KMS-11 (cell line): ENCODE measurements around the gene HNRNPA1.

Experiments used
- H2AFZ ChIP-seq: fragments of 200-600 bp; sonication (generic); 2 replicates; pipeline ENCODE4 v1.6.1; 2016; ENCODE audit warnings: antibody characterized with exemption, mixed run types, low read depth
- H3K27ac ChIP-seq: fragments of 200-600 bp; sonication (generic); 2 replicates; pipeline ENCODE4 v1.6.1; 2016; ENCODE audit warnings: mild to moderate bottlenecking, mixed run types
- H3K27me3 ChIP-seq: fragments of 200-600 bp; sonication (generic); 2 replicates; pipeline ENCODE4 v1.6.1; 2017; ENCODE audit warnings: mild to moderate bottlenecking, low read depth, mixed run types, moderate library complexity; ENCODE audit not compliant: insufficient read depth
- H3K36me3 ChIP-seq: fragments of 200-600 bp; sonication (generic); 2 replicates; pipeline ENCODE4 v1.6.1; 2017; ENCODE audit warnings: mild to moderate bottlenecking, mixed run types; ENCODE audit not compliant: insufficient read depth
- H3K4me1 ChIP-seq: fragments of 200-600 bp; sonication (generic); 2 replicates; pipeline ENCODE4 v1.6.1; 2016; ENCODE audit warnings: mild to moderate bottlenecking, low read depth, mixed run types; ENCODE audit not compliant: poor library complexity, severe bottlenecking
- H3K4me2 ChIP-seq: fragments of 200-600 bp; sonication (generic); 2 replicates; pipeline ENCODE4 v1.7.0; 2016; ENCODE audit warnings: mild to moderate bottlenecking, mixed run types
- H3K4me3 ChIP-seq: fragments of 200-600 bp; sonication (generic); IDR thresholded peaks from 2 replicates; pipeline ENCODE4 v1.6.1; 2017; ENCODE audit warnings: low read depth, low read length, mixed read lengths; ENCODE audit not compliant: insufficient read depth
- H3K79me2 ChIP-seq: fragments of 200-600 bp; sonication (generic); 2 replicates; pipeline ENCODE4 v1.6.1; 2016; ENCODE audit warnings: low read depth, mixed run types; ENCODE audit not compliant: insufficient read depth
- H3K9ac ChIP-seq: fragments of 200-600 bp; sonication (generic); 2 replicates; pipeline ENCODE4 v1.6.1; 2016; ENCODE audit warnings: mild to moderate bottlenecking, mixed run types
- H4K20me1 ChIP-seq: fragments of 200-600 bp; sonication (generic); 2 replicates; pipeline ENCODE4 v1.6.1; 2016; ENCODE audit warnings: mild to moderate bottlenecking, mixed run types; ENCODE audit not compliant: insufficient read depth
- TF ChIP-seq, protein P1 (sequence below): fragments of 200-600 bp; sonication (generic); conservative IDR thresholded peaks from 2 replicates; pipeline ENCODE4 v1.6.1; 2017; ENCODE audit warnings: low read depth, mild to moderate bottlenecking, antibody characterized with exemption, low read length, moderate library complexity, mixed read lengths

The HNRNPA1 gene

DNA sequence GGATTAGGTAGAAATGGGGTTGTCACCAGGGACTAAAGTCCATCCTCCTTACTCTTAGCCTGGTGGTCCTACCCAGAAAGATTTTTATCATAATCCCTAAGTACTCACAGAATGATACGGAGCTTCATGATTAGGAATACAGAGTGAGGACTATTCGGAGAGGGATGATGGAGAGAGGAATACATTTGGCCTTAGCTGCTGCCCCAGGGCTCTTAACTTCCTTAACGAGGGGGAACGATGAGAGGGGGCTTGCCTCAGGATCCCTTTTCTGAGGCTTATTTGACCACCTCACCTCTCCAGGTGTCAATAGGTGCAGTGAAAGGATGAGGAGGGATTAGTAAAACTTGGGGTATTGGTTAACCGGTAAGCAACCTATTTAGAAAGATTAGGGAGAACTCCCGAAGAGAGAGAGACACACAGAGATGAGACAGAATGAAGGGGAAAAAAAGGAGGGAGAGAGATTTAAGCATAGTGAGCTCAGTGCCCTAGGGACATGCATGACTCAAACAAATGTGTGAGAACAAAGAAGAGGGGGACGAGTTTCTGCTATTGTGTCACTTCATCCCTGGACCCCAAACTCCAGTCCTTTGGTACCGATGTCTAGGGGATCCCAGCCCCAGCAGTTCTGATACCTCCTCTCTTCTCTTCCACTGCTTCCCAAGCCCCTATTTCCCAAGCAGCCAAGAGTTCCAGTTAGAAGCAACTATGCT is 19.1 kb downstream of the HNRNPA1 start:
- Histone ChIP-seq H3K27me3 (peaks cover 40% of the 10 kb centered on the region), H2AFZ (no peak overlapping the region), H3K27ac (no peak overlapping the region), H3K79me2 (no peaks in the 10 kb centered on the region), H3K36me3 (no peaks in the 10 kb centered on the region), H4K20me1 (no peaks in the 10 kb centered on the region), H3K4me1 (peaks cover 9% of the 10 kb centered on the region), H3K4me3 (no peak overlapping the region), H3K4me2 (no peak overlapping the region), H3K9ac (no peak overlapping the region)
- TF ChIP-seq, protein P1, sequence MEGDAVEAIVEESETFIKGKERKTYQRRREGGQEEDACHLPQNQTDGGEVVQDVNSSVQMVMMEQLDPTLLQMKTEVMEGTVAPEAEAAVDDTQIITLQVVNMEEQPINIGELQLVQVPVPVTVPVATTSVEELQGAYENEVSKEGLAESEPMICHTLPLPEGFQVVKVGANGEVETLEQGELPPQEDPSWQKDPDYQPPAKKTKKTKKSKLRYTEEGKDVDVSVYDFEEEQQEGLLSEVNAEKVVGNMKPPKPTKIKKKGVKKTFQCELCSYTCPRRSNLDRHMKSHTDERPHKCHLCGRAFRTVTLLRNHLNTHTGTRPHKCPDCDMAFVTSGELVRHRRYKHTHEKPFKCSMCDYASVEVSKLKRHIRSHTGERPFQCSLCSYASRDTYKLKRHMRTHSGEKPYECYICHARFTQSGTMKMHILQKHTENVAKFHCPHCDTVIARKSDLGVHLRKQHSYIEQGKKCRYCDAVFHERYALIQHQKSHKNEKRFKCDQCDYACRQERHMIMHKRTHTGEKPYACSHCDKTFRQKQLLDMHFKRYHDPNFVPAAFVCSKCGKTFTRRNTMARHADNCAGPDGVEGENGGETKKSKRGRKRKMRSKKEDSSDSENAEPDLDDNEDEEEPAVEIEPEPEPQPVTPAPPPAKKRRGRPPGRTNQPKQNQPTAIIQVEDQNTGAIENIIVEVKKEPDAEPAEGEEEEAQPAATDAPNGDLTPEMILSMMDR, result no peak

DNA sequence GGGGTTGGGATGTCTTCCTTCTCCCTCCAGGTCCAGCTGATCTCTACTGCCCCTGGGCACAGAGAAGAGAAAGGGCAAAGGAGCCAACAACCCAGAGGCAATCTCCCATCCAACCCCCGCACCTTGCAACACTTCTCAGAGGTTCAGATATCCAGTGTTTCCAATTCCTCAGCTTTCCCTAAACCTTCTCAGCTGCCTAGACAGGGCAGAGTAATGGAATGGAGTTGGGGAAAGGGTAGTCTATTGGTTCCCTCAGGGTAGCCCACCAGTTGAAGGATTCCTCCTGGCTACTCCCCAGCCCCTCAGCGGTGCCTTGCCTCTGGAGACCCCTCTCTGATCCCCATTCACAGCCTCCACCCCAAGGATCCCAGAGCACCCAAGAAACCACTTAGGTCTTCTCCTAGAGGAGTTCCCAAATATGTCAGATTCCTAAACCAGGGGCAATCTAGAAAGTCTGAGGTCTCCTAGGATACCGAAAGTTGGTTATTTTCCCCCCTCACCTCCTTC is 19.8 kb downstream of the HNRNPA1 start:
- peaks cover 9% of the 10 kb centered on the region for H3K4me1 ChIP-seq
- peaks cover 40% of the 10 kb centered on the region for H3K27me3 ChIP-seq
- H3K79me2 ChIP-seq, result no peaks in the 10 kb centered on the region
- H4K20me1 ChIP-seq, result no peaks in the 10 kb centered on the region
- no peak overlapping the region for H3K9ac ChIP-seq
- H3K36me3 ChIP-seq, result no peaks in the 10 kb centered on the region
- TF ChIP-seq, protein P1, result no peak
- H3K4me3 ChIP-seq, result no peak overlapping the region
- H3K27ac ChIP-seq, result no peak overlapping the region
- peak overlapping the region; percentile 35; the same call in 1 of the 2 replicates for H2AFZ ChIP-seq
- peak overlapping the region; percentile 53 for H3K4me2 ChIP-seq

DNA sequence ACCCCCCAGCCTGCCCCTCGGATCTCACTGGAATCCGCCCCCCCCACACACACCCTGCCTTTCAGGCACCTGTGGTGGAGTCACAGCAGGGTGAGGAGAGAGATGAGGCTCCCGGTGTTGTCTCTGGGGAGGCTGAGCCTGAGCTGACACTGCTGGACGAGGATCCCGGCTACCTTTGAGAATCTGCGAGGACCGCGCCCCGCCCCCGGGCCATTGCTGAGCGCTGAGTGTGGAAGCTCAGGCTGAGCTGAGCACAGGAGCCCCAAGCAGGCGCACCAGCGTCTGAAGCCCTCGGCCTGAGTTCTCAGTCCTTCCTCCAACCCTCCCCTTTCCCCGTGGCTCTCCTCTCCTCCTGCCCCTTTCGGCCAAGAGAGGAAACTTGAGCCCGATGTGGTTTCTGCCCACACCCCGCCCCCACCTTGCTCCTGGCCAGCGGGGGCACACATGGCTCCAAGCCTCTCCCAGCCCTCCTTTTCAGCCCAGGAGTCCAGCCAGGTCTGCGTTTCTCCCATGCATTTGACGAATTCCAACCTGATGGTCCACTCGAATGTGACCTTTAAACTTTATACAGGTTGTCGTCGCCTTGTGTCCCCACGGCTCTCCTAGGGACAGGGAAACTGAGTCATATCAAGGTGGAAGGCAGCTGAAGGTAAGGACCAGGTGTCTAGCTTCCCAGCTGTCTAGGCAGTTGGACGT is 20.4 kb downstream of the HNRNPA1 start, which contains the start of gene NFE2:
Gene NFE2, minus strand, starts transcription at position 284 of the 696 bp plus-strand sequence. CDS start 5,767 bp downstream, outside the sequence.
- Histone ChIP-seq H3K4me2 (peak within 1 kb of the TSS; percentile 53), H3K36me3 (no peaks in the 10 kb centered on the region), H3K4me3 (no peak within 1 kb of the TSS), H4K20me1 (no peaks in the 10 kb centered on the region), H2AFZ (peak within 1 kb of the TSS; percentile 35), H3K27me3 (peaks cover 40% of the 10 kb centered on the region), H3K4me1 (peaks cover 9% of the 10 kb centered on the region), H3K9ac (no peak within 1 kb of the TSS), H3K79me2 (no peaks in the 10 kb centered on the region), H3K27ac (no peak within 1 kb of the TSS)
- TF ChIP-seq, protein P1, result no peak

DNA sequence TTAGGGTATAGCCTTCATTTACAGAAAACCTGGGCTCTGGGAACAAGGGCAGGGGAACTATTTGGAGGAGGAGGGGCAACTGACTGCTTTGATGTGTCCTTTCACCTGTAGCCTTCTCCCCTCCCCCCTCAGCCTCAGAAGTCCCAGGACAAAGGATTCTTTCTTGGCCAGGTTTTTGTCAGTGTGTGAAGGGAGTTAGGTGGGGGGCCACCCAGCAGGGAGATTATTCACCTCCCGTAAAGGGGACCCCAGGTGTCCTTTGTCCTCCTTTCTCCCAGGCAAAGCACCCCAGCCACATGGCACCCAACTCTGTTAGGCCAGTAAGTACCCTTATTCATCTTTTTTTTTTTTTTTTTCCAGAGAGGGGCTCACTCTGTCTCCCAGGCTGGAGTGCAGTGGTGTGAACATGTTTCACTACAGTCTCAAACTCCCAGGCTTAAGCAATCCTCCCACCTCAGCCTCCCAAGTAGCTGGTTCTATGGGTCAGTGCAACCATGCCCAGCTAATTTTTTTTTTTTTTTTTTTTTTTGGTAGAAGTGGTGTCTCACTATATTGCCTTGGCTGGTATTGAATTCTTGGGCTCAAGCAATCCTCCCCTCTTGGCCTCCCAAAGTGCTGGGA is 21.0 kb downstream of the HNRNPA1 start:
- H4K20me1 ChIP-seq, result no peaks in the 10 kb centered on the region
- peaks cover 40% of the 10 kb centered on the region for H3K27me3 ChIP-seq
- H3K9ac ChIP-seq, result no peak overlapping the region
- H3K4me1 ChIP-seq, result peaks cover 9% of the 10 kb centered on the region
- TF ChIP-seq, protein P1, result no peak
- no peak overlapping the region; the same call in 1 of the 2 replicates for H2AFZ ChIP-seq
- H3K36me3 ChIP-seq, result no peaks in the 10 kb centered on the region
- no peaks in the 10 kb centered on the region for H3K79me2 ChIP-seq
- no peak overlapping the region for H3K4me3 ChIP-seq
- no peak overlapping the region; the same call in 1 of the 2 replicates for H3K4me2 ChIP-seq
- no peak overlapping the region for H3K27ac ChIP-seq
